A549 (cell line): ENCODE data around the gene SPACA6. TPM values are rescaled to one million over a fixed set of nuclear protein-coding genes. Genes with fewer than 3 reads are reported as not detected.
A peak's percentile ranks its signal among the peaks of the same experiment; 100 is the strongest.

Experiments used
- ATAC-seq, 2 experiments: fragments of 200-7000 bp in 1 of 2; fragments of >200 bp in 1 of 2; cut with Nextera tagmentation in 1 of 2; cut with Tn5 transposase in 1 of 2; 3 replicates each; pipeline versions ENCODE4 v1.8.0 to v1.9.1; 2018 to 2020; ENCODE audit warnings: mild to moderate bottlenecking in 1 of 2, moderate library complexity in 1 of 2
- CTCF ChIA-PET: fragments of 300-600 bp; sonication (Branson Sonifier 250); formaldehyde crosslinking; extraction: SDS; loops from one replicate; lab custom pipeline; 2021; ENCODE audit warnings: antibody characterized with exemption, inconsistent platforms; lab: Yijun Ruan, JAX
- POLR2A ChIA-PET: fragments of 350-600 bp; formaldehyde crosslinking; extraction: SDS; loops from one replicate; lab custom pipeline; 2021; ENCODE audit warnings: antibody characterized with exemption, inconsistent platforms; lab: Yijun Ruan, JAX
- DNase-seq, 2 experiments: peaks; one replicate each; pipeline versions ENCODE4 v3.0.0 to v3.0.0-alpha.2; 2011 to 2016; ENCODE audit warnings: low read depth in 1 of 2, low spot score in 1 of 2
- FAIRE-seq: peaks from 2 replicates; lab custom pipeline; 2011; peaks lifted over from hg19 to GRCh38; lab: Jason Lieb, UNC
- H3K27ac ChIP-seq, 2 experiments: fragments of >200 bp; sonication (Bioruptor Twin); formaldehyde crosslinking; 3 replicates each; pipeline ENCODE4 v1.5.1; 2016 to 2017
- H3K4me1 ChIP-seq: fragments of >200 bp; sonication (Bioruptor Twin); formaldehyde crosslinking; 3 replicates; pipeline ENCODE4 v1.6.1; 2016
- H3K4me2 ChIP-seq: fragments of >200 bp; sonication (Bioruptor Twin); formaldehyde crosslinking; 3 replicates; pipeline ENCODE4 v1.6.1; 2016
- H3K4me3 ChIP-seq: fragments of >200 bp; sonication (Bioruptor Twin); formaldehyde crosslinking; 3 replicates; pipeline ENCODE4 v1.5.1; 2016
- H3K9me3 ChIP-seq: fragments of >200 bp; sonication (Bioruptor Twin); formaldehyde crosslinking; 3 replicates; pipeline ENCODE4 v1.6.1; 2016
- CBX2 ChIP-seq: fragments of 200-600 bp; sonication (generic); IDR thresholded peaks from 2 replicates; pipeline ENCODE4 v1.6.1; 2016; ENCODE audit warnings: low read depth, mild to moderate bottlenecking, borderline replicate concordance
- CEBPB ChIP-seq, 2 experiments: fragments of >200 bp in 1 of 2; sonication (Bioruptor Twin) in 1 of 2; formaldehyde crosslinking in 1 of 2; IDR thresholded peaks; 2 replicates each; pipeline ENCODE4 v1.6.1; 2012 to 2016
- CHD2 ChIP-seq: fragments of 150-350 bp; IDR thresholded peaks from 2 replicates; pipeline ENCODE4 v1.6.1; 2014; ENCODE audit warnings: low read length; ENCODE audit not compliant: partially characterized antibody
- EHMT2 ChIP-seq: fragments of 200-600 bp; sonication (generic); IDR thresholded peaks from 2 replicates; pipeline ENCODE4 v1.6.1; 2016; ENCODE audit warnings: antibody characterized with exemption, low read depth, mild to moderate bottlenecking, moderate library complexity
- EP300 ChIP-seq, 2 experiments: fragments of >200 bp; sonication (Bioruptor Twin); formaldehyde crosslinking; IDR thresholded peaks; 2 replicates in 1 of 2; 3 replicates in 1 of 2; pipeline ENCODE4 v1.6.1; 2016 to 2017
- FOSB ChIP-seq: fragments of 250-450 bp; sonication (Bioruptor Pico); IDR thresholded peaks from 2 replicates; pipeline ENCODE4 v1.5.0; 2020; ENCODE audit warnings: mild to moderate bottlenecking, moderate library complexity
- JUNB ChIP-seq: fragments of >200 bp; sonication (Bioruptor Twin); formaldehyde crosslinking; IDR thresholded peaks from 2 replicates; pipeline ENCODE4 v1.6.1; 2016
- KDM5A ChIP-seq: fragments of 200-600 bp; sonication (generic); IDR thresholded peaks from 2 replicates; pipeline ENCODE4 v1.6.1; 2016; ENCODE audit warnings: antibody characterized with exemption, mild to moderate bottlenecking
- MAFK ChIP-seq: fragments of 450-650 bp; IDR thresholded peaks from 2 replicates; pipeline ENCODE4 v1.6.1; 2014; ENCODE audit not compliant: partially characterized antibody
- NFE2L2 ChIP-seq: fragments of 150-350 bp; conservative IDR thresholded peaks from 2 replicates; pipeline ENCODE4 v1.6.1; 2014; ENCODE audit warnings: low read length
- NR3C1 ChIP-seq: fragments of >200 bp; sonication (Bioruptor Twin); formaldehyde crosslinking; IDR thresholded peaks from 3 replicates; pipeline ENCODE4 v1.6.1; 2017
- POLR2AphosphoS2 ChIP-seq: conservative IDR thresholded peaks from 2 replicates; pipeline ENCODE4 v1.6.1; 2012; ENCODE audit warnings: low read length, improper control_type of control experiment, inconsistent platforms
- RAD21 ChIP-seq, 2 experiments: fragments of >200 bp in 1 of 2; sonication (Bioruptor Twin) in 1 of 2; formaldehyde crosslinking in 1 of 2; IDR thresholded peaks in 1 of 2; conservative IDR thresholded peaks in 1 of 2; 2 replicates in 1 of 2; 3 replicates in 1 of 2; pipeline ENCODE4 v1.6.1; 2012 to 2018; ENCODE audit warnings: inconsistent platforms in 1 of 2
- RARB ChIP-seq: fragments of 250-450 bp; sonication (Bioruptor Pico); IDR thresholded peaks from 2 replicates; pipeline ENCODE4 v1.8.0; 2021; ENCODE audit warnings: mild to moderate bottlenecking, moderate library complexity
- RCOR1 ChIP-seq: fragments of 150-350 bp; IDR thresholded peaks from 2 replicates; pipeline ENCODE4 v1.6.1; 2014; ENCODE audit warnings: antibody characterized with exemption, low read length, low read depth
- RNF2 ChIP-seq: fragments of 200-600 bp; sonication (generic); IDR thresholded peaks from 2 replicates; pipeline ENCODE4 v1.6.1; 2016; ENCODE audit warnings: low read depth, mild to moderate bottlenecking, antibody characterized with exemption, moderate library complexity, borderline replicate concordance
- SMC3 ChIP-seq: fragments of >200 bp; sonication (Bioruptor Twin); formaldehyde crosslinking; IDR thresholded peaks from 3 replicates; pipeline ENCODE4 v1.6.1; 2018; ENCODE audit warnings: inconsistent platforms
- WGBS: methylation state at CpG from one replicate; pipeline ENCODE4 v1.1.6; 2017; ENCODE audit errors: missing lambda C conversion rate; 5-methylcytosine and 5-hydroxymethylcytosine counted together
- polyA plus RNA-seq, 4 experiments: library from polyadenylated mRNA; depleted of rRNA in 3 of 4; stranded (reverse); fragments of >200 nt; fragmentation: RNase III in 1 of 4; extraction: RNeasy Plus Mini Kit Qiagen cat#74134 plus additional on column Dnase treatment in 1 of 4; gene quantifications; 2 replicates in 3 of 4; 3 replicates in 1 of 4; pipeline ENCODE4 v1.2.3, GENCODE V29; 2011 to 2017
- TF ChIP-seq, protein P1 (sequence below): fragments of >200 bp; sonication (Bioruptor Twin); formaldehyde crosslinking; IDR thresholded peaks from 2 replicates; pipeline ENCODE4 v1.6.1; 2016
- TF ChIP-seq, protein P2 (sequence below): fragments of 250-450 bp; sonication (Bioruptor Pico); IDR thresholded peaks from 2 replicates; pipeline ENCODE4 v1.5.0; 2020; ENCODE audit warnings: low read depth, mild to moderate bottlenecking, moderate library complexity
- TF ChIP-seq, protein P3 (sequence below): IDR thresholded peaks from 2 replicates; pipeline ENCODE4 v1.6.1; 2012; ENCODE audit warnings: low read depth, borderline replicate concordance
- TF ChIP-seq, protein P4 (sequence below): fragments of 200-600 bp; sonication (generic); IDR thresholded peaks from 2 replicates; pipeline ENCODE4 v1.6.1; 2016; ENCODE audit warnings: antibody characterized with exemption, mild to moderate bottlenecking, moderate library complexity
- TF ChIP-seq, protein P5 (sequence below): fragments of >200 bp; sonication (Bioruptor Twin); formaldehyde crosslinking; IDR thresholded peaks from 3 replicates; pipeline ENCODE4 v1.5.1; 2016
- TF ChIP-seq, protein P6 (sequence below): IDR thresholded peaks from 2 replicates; pipeline ENCODE4 v1.6.1; 2012

SPACA6 gene
- polyA plus RNA-seq, 2 of the 4 experiments (the other 2 are of a cell fraction) = 9.5 to 36.4 TPM

DNA sequence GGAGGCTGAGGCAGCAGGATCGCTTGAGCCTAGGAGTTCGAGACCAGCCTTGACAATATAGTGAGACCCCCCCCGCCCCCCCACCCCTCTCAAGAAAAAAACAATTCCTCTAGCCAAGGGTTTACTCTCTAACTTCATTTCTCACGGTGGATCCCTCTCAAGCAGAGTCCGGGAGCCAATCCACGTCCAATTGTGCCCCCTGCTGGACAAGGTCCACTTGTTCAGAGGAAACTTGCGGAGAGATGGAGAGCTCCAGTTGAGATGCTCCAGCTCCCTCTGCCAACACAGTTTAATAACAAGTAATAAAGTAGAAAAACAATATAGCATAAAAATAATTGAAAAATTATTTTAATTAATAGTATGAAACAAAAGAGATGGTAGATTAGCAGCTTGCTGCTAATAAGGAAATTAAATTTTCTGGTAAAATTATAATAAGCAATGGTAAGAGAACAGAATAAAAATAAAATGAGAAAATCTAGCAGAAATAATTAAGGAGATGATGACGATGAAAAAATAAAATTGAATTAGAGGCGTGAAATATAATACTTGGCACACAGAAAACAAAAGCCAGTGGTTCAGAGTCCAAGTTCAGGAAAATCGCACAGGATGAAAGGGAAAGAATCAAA is 32.0 kb upstream of the SPACA6 start:
- H3K9me3 ChIP-seq = peaks cover 8% of the 10 kb centered on the region; the same call in 2 of the 3 replicates
- TF ChIP-seq, protein P1, sequence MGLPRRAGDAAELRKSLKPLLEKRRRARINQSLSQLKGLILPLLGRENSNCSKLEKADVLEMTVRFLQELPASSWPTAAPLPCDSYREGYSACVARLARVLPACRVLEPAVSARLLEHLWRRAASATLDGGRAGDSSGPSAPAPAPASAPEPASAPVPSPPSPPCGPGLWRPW = no peak
- TF ChIP-seq POLR2AphosphoS2 = no peak
- no peak for TF ChIP-seq CHD2
- TF ChIP-seq CEBPB (IDR thresholded peaks at IDR 0.05) = no peak
- no peak for TF ChIP-seq EP300 (IDR thresholded peaks at IDR 0.05)
- TF ChIP-seq FOSB (CRISPR knock-in tag) = no peak
- no peak for TF ChIP-seq RCOR1
- TF ChIP-seq, protein P2, sequence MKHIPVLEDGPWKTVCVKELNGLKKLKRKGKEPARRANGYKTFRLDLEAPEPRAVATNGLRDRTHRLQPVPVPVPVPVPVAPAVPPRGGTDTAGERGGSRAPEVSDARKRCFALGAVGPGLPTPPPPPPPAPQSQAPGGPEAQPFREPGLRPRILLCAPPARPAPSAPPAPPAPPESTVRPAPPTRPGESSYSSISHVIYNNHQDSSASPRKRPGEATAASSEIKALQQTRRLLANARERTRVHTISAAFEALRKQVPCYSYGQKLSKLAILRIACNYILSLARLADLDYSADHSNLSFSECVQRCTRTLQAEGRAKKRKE (CRISPR knock-in tag) = no peak
- TF ChIP-seq, protein P3, sequence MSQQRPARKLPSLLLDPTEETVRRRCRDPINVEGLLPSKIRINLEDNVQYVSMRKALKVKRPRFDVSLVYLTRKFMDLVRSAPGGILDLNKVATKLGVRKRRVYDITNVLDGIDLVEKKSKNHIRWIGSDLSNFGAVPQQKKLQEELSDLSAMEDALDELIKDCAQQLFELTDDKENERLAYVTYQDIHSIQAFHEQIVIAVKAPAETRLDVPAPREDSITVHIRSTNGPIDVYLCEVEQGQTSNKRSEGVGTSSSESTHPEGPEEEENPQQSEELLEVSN = no peak
- no peak for TF ChIP-seq KDM5A
- TF ChIP-seq CBX2 = no peak
- TF ChIP-seq, protein P4, sequence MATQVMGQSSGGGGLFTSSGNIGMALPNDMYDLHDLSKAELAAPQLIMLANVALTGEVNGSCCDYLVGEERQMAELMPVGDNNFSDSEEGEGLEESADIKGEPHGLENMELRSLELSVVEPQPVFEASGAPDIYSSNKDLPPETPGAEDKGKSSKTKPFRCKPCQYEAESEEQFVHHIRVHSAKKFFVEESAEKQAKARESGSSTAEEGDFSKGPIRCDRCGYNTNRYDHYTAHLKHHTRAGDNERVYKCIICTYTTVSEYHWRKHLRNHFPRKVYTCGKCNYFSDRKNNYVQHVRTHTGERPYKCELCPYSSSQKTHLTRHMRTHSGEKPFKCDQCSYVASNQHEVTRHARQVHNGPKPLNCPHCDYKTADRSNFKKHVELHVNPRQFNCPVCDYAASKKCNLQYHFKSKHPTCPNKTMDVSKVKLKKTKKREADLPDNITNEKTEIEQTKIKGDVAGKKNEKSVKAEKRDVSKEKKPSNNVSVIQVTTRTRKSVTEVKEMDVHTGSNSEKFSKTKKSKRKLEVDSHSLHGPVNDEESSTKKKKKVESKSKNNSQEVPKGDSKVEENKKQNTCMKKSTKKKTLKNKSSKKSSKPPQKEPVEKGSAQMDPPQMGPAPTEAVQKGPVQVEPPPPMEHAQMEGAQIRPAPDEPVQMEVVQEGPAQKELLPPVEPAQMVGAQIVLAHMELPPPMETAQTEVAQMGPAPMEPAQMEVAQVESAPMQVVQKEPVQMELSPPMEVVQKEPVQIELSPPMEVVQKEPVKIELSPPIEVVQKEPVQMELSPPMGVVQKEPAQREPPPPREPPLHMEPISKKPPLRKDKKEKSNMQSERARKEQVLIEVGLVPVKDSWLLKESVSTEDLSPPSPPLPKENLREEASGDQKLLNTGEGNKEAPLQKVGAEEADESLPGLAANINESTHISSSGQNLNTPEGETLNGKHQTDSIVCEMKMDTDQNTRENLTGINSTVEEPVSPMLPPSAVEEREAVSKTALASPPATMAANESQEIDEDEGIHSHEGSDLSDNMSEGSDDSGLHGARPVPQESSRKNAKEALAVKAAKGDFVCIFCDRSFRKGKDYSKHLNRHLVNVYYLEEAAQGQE = no peak
- TF ChIP-seq SMC3 = peak; percentile 52
- TF ChIP-seq NFE2L2 = no peak
- TF ChIP-seq, protein P5, sequence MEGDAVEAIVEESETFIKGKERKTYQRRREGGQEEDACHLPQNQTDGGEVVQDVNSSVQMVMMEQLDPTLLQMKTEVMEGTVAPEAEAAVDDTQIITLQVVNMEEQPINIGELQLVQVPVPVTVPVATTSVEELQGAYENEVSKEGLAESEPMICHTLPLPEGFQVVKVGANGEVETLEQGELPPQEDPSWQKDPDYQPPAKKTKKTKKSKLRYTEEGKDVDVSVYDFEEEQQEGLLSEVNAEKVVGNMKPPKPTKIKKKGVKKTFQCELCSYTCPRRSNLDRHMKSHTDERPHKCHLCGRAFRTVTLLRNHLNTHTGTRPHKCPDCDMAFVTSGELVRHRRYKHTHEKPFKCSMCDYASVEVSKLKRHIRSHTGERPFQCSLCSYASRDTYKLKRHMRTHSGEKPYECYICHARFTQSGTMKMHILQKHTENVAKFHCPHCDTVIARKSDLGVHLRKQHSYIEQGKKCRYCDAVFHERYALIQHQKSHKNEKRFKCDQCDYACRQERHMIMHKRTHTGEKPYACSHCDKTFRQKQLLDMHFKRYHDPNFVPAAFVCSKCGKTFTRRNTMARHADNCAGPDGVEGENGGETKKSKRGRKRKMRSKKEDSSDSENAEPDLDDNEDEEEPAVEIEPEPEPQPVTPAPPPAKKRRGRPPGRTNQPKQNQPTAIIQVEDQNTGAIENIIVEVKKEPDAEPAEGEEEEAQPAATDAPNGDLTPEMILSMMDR = peak; percentile 55
- peak; percentile 57 to 75 for TF ChIP-seq RAD21 (conservative IDR thresholded peaks at IDR 0.05 in 1 of 2, IDR thresholded peaks at IDR 0.05 in 1 of 2)
- H3K4me2 ChIP-seq = no peak overlapping the region
- ChIA-PET CTCF (interaction anchor here (0.5 to 5.8 kb wide), 24 partner anchors 9 to 644 kb away, joined by 3 to 72 read pairs (median 4); partner anchors contain the start of gene CEACAM18), POLR2A (interaction anchor here (0.9 to 1.6 kb wide), 2 partner anchors 28 to 322 kb away, joined by 3 to 6 read pairs; no protein-coding TSS in a partner anchor)
- DNase-seq (peak; percentile 44 to 81), FAIRE-seq (no peak), ATAC-seq (peak; percentile 77 to 87; a peak in 4 of 6 replicates)
- H3K4me1 ChIP-seq = no peaks in the 10 kb centered on the region
- WGBS = 5% methylated on average over 10 of the region's 10 CpGs
- H3K27ac ChIP-seq = no peak overlapping the region
- H3K4me3 ChIP-seq = no peak overlapping the region

DNA sequence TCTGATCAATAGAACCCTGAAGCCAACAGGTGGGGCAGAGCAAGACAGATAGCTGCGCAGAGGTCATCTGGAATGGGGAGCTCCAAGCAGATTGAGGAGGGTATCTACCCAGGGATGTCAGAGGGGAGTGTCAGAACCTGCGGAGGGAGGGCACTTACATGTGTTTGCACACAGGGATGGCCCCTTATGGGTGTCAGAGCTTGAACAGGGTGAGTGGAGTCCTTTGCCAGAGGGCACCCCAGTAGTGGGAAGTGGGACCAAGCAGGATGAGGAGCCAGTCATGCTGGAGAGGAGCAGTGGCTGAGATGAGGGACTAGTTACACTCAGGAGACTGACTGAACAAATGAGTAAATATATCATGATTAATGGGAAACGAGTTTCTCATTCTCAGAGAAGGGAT is 29.5 kb upstream of the SPACA6 start:
- Histone ChIP-seq H3K4me1 (no peaks in the 10 kb centered on the region), H3K27ac (no peak overlapping the region), H3K4me3 (no peak overlapping the region), H3K4me2 (no peak overlapping the region), H3K9me3 (peaks cover 12% of the 10 kb centered on the region; the same call in 2 of the 3 replicates)
- ChIA-PET POLR2A (no interaction called here), CTCF (no interaction called here)
- no peak for TF ChIP-seq RARB (CRISPR knock-in tag)
- TF ChIP-seq JUNB = no peak
- TF ChIP-seq, protein P6, sequence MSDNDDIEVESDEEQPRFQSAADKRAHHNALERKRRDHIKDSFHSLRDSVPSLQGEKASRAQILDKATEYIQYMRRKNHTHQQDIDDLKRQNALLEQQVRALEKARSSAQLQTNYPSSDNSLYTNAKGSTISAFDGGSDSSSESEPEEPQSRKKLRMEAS = no peak
- no peak for TF ChIP-seq MAFK
- TF ChIP-seq EHMT2 = no peak
- TF ChIP-seq, protein P3 = no peak
- no peak for TF ChIP-seq POLR2AphosphoS2
- no peak for TF ChIP-seq CHD2
- TF ChIP-seq NR3C1 = no peak
- TF ChIP-seq RNF2 = no peak
- TF ChIP-seq, protein P5 = no peak
- ATAC-seq (no peak), DNase-seq (no peak), FAIRE-seq (no peak)
- WGBS = 18% methylated on average over 3 of the region's 3 CpGs
